Naive B cell (primary cell): ENCODE measurements around the gene UQCC3. TPM values are rescaled to one million over a fixed set of nuclear protein-coding genes. Genes with fewer than 3 reads are reported as not detected.
A peak's percentile ranks its signal among the peaks of the same experiment; 100 is the strongest.
"Not testable (repeated sequence)": the region's sequence is repeated elsewhere in the genome, so short reads cannot be mapped to it uniquely, and the experiment has no call there.

Experiments
- ATAC-seq, 2 donors: fragments of 150-1000 bp; cut with Tn5 transposase; 2 replicates each; pipeline ENCODE4 v1.10.0; 2021; ENCODE audit warnings: low read depth in 2 of 2, mild to moderate bottlenecking in 2 of 2, moderate library complexity in 2 of 2
- DNase-seq: peaks from one replicate; pipeline ENCODE4 v3.0.0; 2022
- H3K27ac Mint-ChIP-seq, 6 donors: one replicate each; pipeline ENCODE4 v1.8.0; 2020 to 2022; ENCODE audit warnings: mild to moderate bottlenecking in 6 of 6, mixed read lengths in 6 of 6, moderate library complexity in 5 of 6, inconsistent platforms in 2 of 6
- H3K27me3 Mint-ChIP-seq, 3 donors: one replicate each; pipeline ENCODE4 v1.8.0; 2021 to 2022; ENCODE audit warnings: mixed read lengths in 3 of 3, mild to moderate bottlenecking in 1 of 3
- H3K36me3 Mint-ChIP-seq, 2 donors: one replicate each; pipeline ENCODE4 v1.8.0; 2020 to 2022; ENCODE audit warnings: mixed read lengths in 2 of 2, inconsistent platforms in 1 of 2, mild to moderate bottlenecking in 1 of 2
- H3K4me1 Mint-ChIP-seq, 3 donors: one replicate each; pipeline ENCODE4 v1.8.0; 2020 to 2022; ENCODE audit warnings: mixed read lengths in 3 of 3, inconsistent platforms in 1 of 3, mild to moderate bottlenecking in 1 of 3, moderate library complexity in 1 of 3
- H3K4me3 Mint-ChIP-seq, 8 donors: one replicate each; pipeline ENCODE4 v1.8.0; 2020 to 2022; ENCODE audit warnings: mild to moderate bottlenecking in 8 of 8, mixed read lengths in 8 of 8, moderate library complexity in 8 of 8, inconsistent platforms in 2 of 8
- H3K9me3 Mint-ChIP-seq, 7 donors: one replicate each; pipeline ENCODE4 v1.8.0; 2020 to 2022; ENCODE audit warnings: mixed read lengths in 7 of 7, mild to moderate bottlenecking in 5 of 7, inconsistent platforms in 2 of 7, moderate library complexity in 1 of 7
- polyA plus RNA-seq, 6 donors: library from polyadenylated mRNA; unstranded; fragments of 300-500 nt; fragmentation: Illumina TruSeq; gene quantifications; one replicate each; pipeline ENCODE4 v1.2.3, GENCODE V29; 2021; ENCODE audit warnings: low read depth in 6 of 6

The UQCC3 gene
- polyA plus RNA-seq, 6 donors from 2014 or later, result 7.7 to 11.4 (median 10.4) TPM

DNA sequence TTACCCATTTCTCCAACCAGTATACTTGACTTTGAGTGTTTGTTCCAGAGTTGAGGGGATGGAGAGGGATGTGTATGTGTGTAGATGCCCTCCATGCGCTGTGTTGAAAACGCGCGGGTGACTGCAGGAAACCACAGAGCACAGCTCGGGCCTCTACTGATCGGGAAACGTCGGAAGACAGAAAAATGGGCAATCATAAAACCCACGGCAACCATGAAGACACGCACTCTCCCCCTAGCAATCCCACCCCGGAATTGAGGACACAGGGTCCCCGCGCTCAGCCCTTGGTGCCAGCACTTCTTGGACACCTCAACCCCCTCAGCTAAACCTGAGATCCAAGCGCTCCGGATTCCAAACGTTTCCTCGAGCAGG, 251 bp upstream of the UQCC3 start:
- Mint-ChIP-seq H3K4me3 (peak overlapping the region; percentile 99 to 100 (median 100)), H3K9me3 (no peaks in the 10 kb centered on the region), H3K27me3 (no peaks in the 10 kb centered on the region), H3K36me3 (peaks cover 0 to 13% of the 10 kb centered on the region in 2 donors), H3K27ac (peak overlapping the region; percentile 93 to 99 (median 96)), H3K4me1 (peaks cover 24 to 72% (median 47%) of the 10 kb centered on the region in 3 donors)
- no peak for DNase-seq
- peak; percentile 13 to 16 for ATAC-seq

GRCh38 chr11:62673196-62673525, 1.7 kb downstream of the UQCC3 start:
- H3K27ac Mint-ChIP-seq, result peak overlapping the region in 5 of 6 donors; percentile 42 to 93 (median 74)
- ATAC-seq (no peak), DNase-seq (no peak)
- H3K9me3 Mint-ChIP-seq, result no peaks in the 10 kb centered on the region
- no peaks in the 10 kb centered on the region for H3K27me3 Mint-ChIP-seq
- H3K4me1 Mint-ChIP-seq, result peaks cover 25 to 72% (median 52%) of the 10 kb centered on the region in 3 donors
- H3K36me3 Mint-ChIP-seq, result peaks cover 0 to 27% of the 10 kb centered on the region in 2 donors
- H3K4me3 Mint-ChIP-seq, result peak overlapping the region in 7 of 8 donors; percentile 99 to 100 (median 100)

GRCh38 chr11:62675415-62675814, 3.9 kb downstream of the UQCC3 start:
- H3K36me3 Mint-ChIP-seq, result peaks cover 0 to 27% of the 10 kb centered on the region in 2 donors
- H3K27me3 Mint-ChIP-seq, ATAC-seq, H3K9me3 Mint-ChIP-seq, DNase-seq: not testable (repeated sequence)
- peak overlapping the region in 4 of 8 donors; percentile 15 to 99 (median 40) for H3K4me3 Mint-ChIP-seq
- H3K27ac Mint-ChIP-seq, result peak overlapping the region in 3 of 6 donors; percentile 36 to 57 (median 39)
- peaks cover 27 to 67% (median 62%) of the 10 kb centered on the region in 3 donors for H3K4me1 Mint-ChIP-seq

GRCh38 chr11:62676698-62677097, 5.2 kb downstream of the UQCC3 start:
- no peaks in the 10 kb centered on the region for H3K9me3 Mint-ChIP-seq
- peak overlapping the region in 1 of 6 donors; percentile 96 for H3K27ac Mint-ChIP-seq
- no peaks in the 10 kb centered on the region for H3K27me3 Mint-ChIP-seq
- H3K36me3 Mint-ChIP-seq, result peaks cover 0 to 23% of the 10 kb centered on the region in 2 donors
- peak overlapping the region; percentile 71 to 97 (median 91) for H3K4me3 Mint-ChIP-seq
- ATAC-seq (no peak), DNase-seq (no peak)
- H3K4me1 Mint-ChIP-seq, result peaks cover 26 to 59% (median 49%) of the 10 kb centered on the region in 3 donors

DNA sequence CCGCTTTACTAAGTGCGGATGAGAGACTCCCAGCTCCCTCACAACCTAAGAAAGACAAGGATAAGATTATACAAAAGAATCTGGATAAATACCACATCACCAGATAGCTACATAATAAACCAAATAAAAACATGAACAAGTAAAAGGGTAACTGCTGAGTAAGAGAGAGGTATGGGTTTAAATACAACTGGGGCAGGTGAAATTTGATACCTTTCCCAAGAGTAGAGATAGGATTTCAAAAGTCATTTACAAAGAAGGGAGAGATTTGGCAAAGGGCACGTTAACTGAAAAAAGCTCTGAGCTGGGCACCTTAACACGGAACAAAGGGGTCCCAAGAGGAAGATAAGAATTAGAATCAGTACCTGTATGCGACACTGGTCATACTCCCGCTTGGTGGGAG, 5.7 kb downstream of the UQCC3 start:
- Mint-ChIP-seq H3K27ac (peak overlapping the region in 5 of 6 donors; percentile 25 to 98 (median 96)), H3K27me3 (no peaks in the 10 kb centered on the region), H3K4me1 (peaks cover 26 to 58% (median 47%) of the 10 kb centered on the region in 3 donors), H3K9me3 (no peaks in the 10 kb centered on the region), H3K4me3 (peak overlapping the region; percentile 71 to 97 (median 91)), H3K36me3 (peaks cover 0 to 21% of the 10 kb centered on the region in 2 donors)
- ATAC-seq (no peak), DNase-seq (no peak)

GRCh38 chr11:62677714-62678113, 6.2 kb downstream of the UQCC3 start:
- Mint-ChIP-seq H3K4me1 (peaks cover 26 to 52% (median 41%) of the 10 kb centered on the region in 3 donors), H3K9me3 (no peaks in the 10 kb centered on the region), H3K27me3 (no peaks in the 10 kb centered on the region), H3K36me3 (peaks cover 0 to 21% of the 10 kb centered on the region in 2 donors), H3K4me3 (peak overlapping the region; percentile 75 to 97 (median 94)), H3K27ac (peak overlapping the region; percentile 75 to 99 (median 96))
- no peak for DNase-seq
- no peak for ATAC-seq

DNA sequence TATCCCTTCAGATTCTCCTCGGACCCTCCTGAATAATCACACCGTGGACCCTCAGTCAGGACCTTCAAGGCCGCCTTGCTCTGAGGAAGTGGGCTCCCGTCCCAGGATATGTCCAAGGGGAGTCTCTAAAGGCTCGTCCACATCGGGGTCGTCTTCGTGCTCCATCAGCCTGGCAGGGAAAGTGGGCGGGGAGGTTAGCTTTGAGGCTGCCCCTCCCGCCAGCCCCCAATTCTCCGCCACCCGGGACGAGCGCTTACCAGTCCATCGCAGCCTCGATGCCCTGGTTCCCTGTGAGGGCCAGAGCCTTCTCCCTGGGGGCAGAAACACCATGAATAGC, 6.9 kb downstream of the UQCC3 start:
- DNase-seq (no peak), ATAC-seq (no peak)
- peaks cover 0 to 21% of the 10 kb centered on the region in 2 donors for H3K36me3 Mint-ChIP-seq
- peak overlapping the region; percentile 91 to 99 (median 96) for H3K27ac Mint-ChIP-seq
- no peaks in the 10 kb centered on the region for H3K9me3 Mint-ChIP-seq
- peaks cover 26 to 46% (median 38%) of the 10 kb centered on the region in 3 donors for H3K4me1 Mint-ChIP-seq
- peak overlapping the region; percentile 75 to 97 (median 94) for H3K4me3 Mint-ChIP-seq
- H3K27me3 Mint-ChIP-seq, result no peaks in the 10 kb centered on the region

DNA sequence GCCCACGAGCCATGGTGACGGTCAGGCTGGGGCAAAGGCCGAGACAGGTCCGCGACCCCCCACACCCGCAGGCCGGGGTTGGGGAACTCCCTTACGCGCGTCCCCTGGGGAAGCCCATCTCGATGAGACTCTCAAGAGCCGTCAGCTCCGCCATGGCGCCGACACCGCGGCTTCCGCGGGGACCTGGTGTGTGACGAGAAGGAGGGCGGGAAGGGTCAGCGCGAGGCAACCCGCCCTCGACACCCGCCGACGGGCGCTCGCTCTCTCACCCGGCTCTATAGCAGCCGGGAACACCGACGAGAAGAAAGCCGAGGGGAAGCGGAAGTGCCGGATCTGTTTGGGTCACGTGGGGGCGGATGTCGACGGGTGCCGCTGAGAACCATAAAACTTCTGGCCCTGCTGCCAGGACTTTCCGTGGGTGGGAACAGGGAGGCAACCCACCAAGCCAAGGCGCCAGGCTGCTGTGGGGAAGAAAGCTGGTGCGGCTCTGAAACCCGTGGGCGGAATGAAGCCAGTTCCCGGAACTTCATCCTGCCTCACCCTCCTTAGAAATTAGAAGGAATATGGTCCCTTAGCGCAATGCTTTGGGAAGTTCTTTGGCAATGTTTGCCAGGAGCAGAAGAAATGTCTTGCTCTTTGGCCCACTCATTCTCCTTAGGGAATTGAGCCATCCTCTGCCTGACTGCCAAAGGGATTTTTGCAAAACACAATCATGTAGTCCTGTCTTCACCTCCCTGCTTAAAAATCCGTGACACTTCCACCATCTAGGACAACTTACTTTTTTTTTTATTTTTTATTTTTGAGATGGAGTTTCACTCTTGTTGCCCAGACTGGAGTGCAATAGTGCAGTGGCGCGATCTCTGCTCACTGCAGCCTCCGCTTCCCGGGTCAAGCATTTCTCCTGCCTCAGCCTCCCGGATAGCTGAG, 7.6 kb downstream of the UQCC3 start, which contains the start of gene UBXN1:
TSS of gene UBXN1 (minus strand) at position 304 of the 927 bp plus-strand sequence. CDS start at position 154, 150 bp downstream.
- Mint-ChIP-seq H3K27ac (peak within 1 kb of the TSS; percentile 91 to 99 (median 96)), H3K4me1 (peaks cover 26 to 44% (median 38%) of the 10 kb centered on the region in 3 donors), H3K4me3 (peak within 1 kb of the TSS; percentile 75 to 97 (median 94)), H3K36me3 (peaks cover 0 to 21% of the 10 kb centered on the region in 2 donors), H3K27me3 (no peaks in the 10 kb centered on the region), H3K9me3 (no peaks in the 10 kb centered on the region)
- DNase-seq (peak; percentile 85), ATAC-seq (peak; percentile 82 to 87)

DNA sequence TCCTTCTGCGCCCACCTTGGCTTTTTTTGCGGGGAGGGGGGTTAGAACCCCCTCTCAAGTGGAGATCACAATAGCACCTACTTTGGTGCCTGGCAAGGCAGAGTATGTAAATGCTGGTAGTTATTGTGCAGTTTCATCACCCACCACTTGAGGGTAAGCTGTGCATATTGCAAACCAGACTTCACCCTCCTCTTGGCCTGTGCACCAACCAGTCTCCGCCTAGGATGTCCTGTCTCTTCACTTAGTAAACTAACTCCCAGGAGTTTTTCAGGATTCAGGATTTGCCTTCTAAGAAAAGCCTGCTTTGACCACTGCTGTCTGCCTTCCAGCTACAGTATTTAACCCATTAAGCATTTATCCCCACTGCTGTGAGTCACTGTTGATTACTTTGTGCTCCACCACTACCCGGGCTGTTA, 9.4 kb downstream of the UQCC3 start:
- Mint-ChIP-seq H3K27ac (peak overlapping the region in 4 of 6 donors; percentile 47 to 93 (median 81)), H3K4me3 (peak overlapping the region; percentile 52 to 95 (median 78)), H3K27me3 (no peaks in the 10 kb centered on the region), H3K9me3 (no peaks in the 10 kb centered on the region), H3K4me1 (peaks cover 22 to 35% (median 33%) of the 10 kb centered on the region in 3 donors), H3K36me3 (peaks cover 0 to 13% of the 10 kb centered on the region in 2 donors)
- DNase-seq, result peak; percentile 28
- peak; percentile 52 to 59 for ATAC-seq

GRCh38 chr11:62682518-62682917, 11.0 kb downstream of the UQCC3 start:
- Mint-ChIP-seq H3K4me3 (no peak overlapping the region), H3K4me1 (peaks cover 15 to 19% (median 17%) of the 10 kb centered on the region in 3 donors), H3K36me3 (peaks cover 0 to 6% of the 10 kb centered on the region in 2 donors), H3K27me3 (peaks cover 0 to 6% (median 4%) of the 10 kb centered on the region in 3 donors), H3K9me3 (no peaks in the 10 kb centered on the region), H3K27ac (no peak overlapping the region)
- no peak for DNase-seq
- ATAC-seq, result no peak

DNA sequence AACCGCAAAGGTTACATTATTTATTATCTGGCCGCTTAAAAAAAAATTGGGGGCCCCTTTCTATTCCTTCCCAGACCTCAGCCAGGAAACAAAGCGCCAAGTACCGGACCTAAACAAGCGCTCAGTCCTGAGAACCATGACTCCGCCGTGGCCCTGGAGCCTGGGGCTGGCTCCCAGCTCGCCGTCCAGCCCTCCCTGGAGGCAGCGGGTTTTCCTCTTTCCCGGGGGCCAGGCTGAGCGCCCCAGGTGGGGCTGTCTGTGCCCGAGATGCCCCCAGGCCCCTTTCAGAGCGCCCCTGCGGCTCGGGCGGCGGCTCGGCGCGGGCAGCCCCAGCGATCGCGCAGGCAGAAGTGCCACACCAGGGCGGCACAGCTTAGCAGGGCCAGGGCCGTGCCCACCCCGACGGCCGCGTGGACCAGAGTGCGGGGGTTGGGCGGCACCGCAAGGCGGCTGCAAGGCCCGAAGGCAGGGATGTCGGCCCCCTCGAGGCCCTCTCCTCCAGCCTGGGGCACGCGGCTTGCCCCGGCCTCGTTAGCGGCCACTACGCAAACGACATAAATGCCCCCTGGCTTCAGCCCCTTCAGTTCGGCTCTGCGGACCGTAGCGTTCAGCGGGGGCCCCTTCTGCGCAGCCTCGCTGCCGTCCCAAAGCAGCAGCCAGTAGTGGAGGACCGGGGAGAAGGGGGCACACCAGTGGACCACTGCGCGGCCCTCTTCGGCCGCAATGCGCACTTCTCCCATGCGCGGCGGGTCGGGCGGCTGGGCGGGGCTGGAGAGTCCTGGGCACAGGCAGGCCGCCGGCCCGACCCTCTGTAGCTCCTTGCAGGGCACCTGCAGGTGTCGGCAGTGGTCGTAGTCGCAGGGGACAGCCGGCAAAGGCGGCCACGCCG, 16.3 kb downstream of the UQCC3 start:
- DNase-seq (no peak), ATAC-seq (peak in 1 of 2 donors; percentile 33)
- H3K27ac Mint-ChIP-seq, result no peak overlapping the region
- peak overlapping the region in 3 of 8 donors; percentile 25 to 30 (median 25) for H3K4me3 Mint-ChIP-seq
- peaks cover 4 to 8% of the 10 kb centered on the region in 2 donors for H3K36me3 Mint-ChIP-seq
- no peaks in the 10 kb centered on the region for H3K4me1 Mint-ChIP-seq
- H3K27me3 Mint-ChIP-seq, result peaks cover 4 to 21% (median 8%) of the 10 kb centered on the region in 3 donors
- no peaks in the 10 kb centered on the region for H3K9me3 Mint-ChIP-seq

GRCh38 chr11:62688491-62688890, 17.0 kb downstream of the UQCC3 start:
- H3K36me3 Mint-ChIP-seq, result peaks cover 4 to 8% of the 10 kb centered on the region in 2 donors
- H3K4me3 Mint-ChIP-seq, result no peak overlapping the region
- no peaks in the 10 kb centered on the region for H3K4me1 Mint-ChIP-seq
- no peak for DNase-seq
- no peak for ATAC-seq
- no peak overlapping the region for H3K27ac Mint-ChIP-seq
- H3K9me3 Mint-ChIP-seq, result no peaks in the 10 kb centered on the region
- H3K27me3 Mint-ChIP-seq, result peaks cover 4 to 21% (median 8%) of the 10 kb centered on the region in 3 donors
